COLO668 (cell line): ENCODE data around the gene RAPSN.
A peak's percentile ranks its signal among the peaks of the same experiment; 100 is the strongest.

ENCODE experiments used
- DNase-seq: peaks from one replicate; lab custom pipeline; 2025; ENCODE audit not compliant: unreplicated experiment; lab: John Stamatoyannopoulos, UW

RAPSN gene

DNA sequence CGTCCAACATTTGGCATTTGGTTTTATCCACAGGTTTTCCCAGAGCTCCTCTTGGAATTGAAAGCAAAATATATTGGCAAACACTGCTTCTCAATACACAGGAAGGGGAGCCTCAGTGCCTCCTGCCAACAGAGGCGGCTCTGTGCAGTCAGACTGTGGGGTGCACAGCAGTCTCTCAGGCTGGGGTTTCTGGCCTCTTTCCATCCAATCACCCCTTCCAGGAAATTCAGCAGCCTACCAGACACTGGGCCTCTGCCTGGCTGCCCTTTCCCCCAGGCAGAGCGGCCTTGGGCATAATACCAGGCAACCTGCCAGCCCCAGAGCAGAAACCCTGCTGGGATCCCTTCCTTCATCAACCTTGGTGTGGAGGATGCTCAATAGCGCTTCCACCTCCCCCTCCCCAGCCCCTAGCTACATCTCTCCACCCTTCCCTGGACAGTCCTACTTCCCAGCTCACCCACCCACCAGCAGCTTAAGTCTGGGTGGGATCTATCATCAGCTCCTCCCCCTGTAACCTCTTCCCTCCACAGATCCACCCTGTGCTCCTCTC, 17.8 kb upstream of the RAPSN start:
- peak; percentile 46 for DNase-seq

- no peak for DNase-seq
Observed at GRCh38 chr11:47466201-47466600, 17.3 kb upstream of the RAPSN start.

DNA sequence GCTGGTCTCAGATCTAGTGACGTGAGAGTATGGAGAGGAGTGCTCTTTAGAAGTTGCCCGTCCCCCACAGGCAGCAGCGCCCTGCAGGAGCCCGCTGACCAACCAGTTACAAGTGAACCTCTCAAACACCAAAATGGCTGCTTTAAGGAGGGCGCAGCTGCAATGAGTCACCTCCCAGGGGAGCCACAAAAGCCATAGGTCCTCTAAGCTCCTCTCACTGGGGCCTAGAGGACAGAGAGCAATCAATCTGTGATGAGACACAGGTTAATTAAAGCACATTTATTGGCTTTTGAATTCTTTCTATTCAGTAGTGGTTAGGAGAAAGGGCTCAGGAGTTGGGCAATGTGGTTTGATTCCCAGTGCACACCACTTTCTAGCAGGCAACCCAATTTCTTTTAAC, 15.5 kb upstream of the RAPSN start:
- DNase-seq, result peak; percentile 52

DNA sequence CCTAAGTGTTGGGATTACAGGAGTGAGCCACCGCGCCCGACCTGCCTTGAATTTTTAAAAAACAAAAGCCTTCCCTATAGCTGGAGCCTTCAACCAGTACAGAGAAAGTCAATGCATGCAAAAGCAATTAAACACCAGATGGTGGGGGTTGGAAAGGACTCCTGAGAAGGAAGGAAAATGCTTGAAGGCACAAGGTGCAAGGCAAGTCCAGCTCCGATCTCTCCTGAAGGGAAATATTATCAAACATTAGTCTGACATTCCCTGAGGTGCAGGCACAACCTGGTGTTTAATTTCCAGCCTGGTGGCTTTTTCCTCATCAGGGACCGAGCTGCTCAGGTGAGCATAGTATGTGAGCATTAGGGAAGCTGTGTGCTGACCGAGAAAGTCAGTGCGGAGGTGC, 12.9 kb upstream of the RAPSN start:
- DNase-seq, result no peak

- no peak for DNase-seq
Observed at GRCh38 chr11:47460571-47461235, 11.8 kb upstream of the RAPSN start.

DNA sequence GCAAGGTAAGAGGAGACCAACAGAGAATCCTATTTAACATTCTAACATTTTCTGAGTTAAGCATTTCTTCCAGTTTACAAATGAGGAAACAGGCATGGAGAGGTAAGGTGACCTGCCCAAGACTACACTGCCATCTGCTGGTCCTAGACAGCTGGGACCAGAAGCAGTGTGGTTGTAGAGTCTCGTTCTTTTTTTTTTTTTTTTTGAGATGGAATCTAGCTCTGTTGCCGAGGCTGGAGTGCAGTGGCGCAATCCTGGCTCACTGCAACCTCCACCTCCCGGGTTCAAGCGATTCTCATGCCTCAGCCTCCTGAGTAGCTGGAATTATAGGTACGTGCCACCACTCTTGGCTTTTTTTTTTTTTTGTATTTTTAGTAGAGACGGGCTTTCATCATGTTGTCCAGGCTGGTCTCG, 5.3 kb upstream of the RAPSN start:
- DNase-seq, result peak; percentile 63

- no peak for DNase-seq
Observed at GRCh38 chr11:47453365-47453764, 4.4 kb upstream of the RAPSN start.

DNA sequence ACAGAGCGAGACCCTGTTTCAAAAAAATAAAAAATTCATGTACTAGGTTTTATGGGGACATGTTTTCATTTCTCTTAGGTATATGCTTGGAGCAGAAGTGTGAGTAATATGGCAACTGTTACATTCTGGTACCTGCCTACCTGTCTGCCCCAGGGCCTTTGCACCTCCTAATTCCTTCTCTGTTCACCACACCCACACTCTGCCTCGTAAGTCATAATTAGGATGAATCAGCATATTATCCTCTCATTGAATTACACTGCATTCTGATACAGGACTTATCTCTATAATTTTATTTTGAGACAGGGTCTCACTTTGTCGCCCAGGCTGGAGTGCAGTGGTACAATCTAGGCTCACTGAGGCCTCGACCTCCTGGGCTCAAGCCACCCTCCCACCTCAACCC, 3.1 kb upstream of the RAPSN start:
- no peak for DNase-seq

GRCh38 chr11:47451436-47451835, 2.5 kb upstream of the RAPSN start:
- DNase-seq, result no peak

DNA sequence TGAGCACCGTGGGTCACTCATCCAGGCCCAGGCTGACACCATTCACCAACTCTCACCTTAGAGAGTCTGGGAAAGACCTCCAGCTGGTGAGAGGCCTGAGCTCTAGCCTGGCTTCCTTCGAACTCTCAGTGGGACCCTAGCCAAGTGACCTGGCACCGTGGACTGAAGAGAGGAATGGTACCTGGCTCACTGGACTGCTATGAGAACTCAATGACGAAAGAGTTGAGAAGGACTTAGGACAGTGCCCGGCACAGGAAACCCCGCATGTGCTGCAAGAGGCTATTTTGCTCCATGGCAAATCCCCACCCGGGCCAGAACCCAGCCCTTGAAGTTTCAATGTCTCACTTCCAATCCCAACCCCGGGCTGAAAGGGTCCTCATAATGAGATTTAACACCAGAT, 605 bp upstream of the RAPSN start:
- DNase-seq, result no peak

- DNase-seq, result no peak
Observed at GRCh38 chr11:47447906-47448305, 1.0 kb downstream of the RAPSN start.

- DNase-seq, result no peak
Observed at GRCh38 chr11:47446833-47447232, 2.1 kb downstream of the RAPSN start.

- DNase-seq, result no peak
Observed at GRCh38 chr11:47445840-47446239, 3.1 kb downstream of the RAPSN start.

DNA sequence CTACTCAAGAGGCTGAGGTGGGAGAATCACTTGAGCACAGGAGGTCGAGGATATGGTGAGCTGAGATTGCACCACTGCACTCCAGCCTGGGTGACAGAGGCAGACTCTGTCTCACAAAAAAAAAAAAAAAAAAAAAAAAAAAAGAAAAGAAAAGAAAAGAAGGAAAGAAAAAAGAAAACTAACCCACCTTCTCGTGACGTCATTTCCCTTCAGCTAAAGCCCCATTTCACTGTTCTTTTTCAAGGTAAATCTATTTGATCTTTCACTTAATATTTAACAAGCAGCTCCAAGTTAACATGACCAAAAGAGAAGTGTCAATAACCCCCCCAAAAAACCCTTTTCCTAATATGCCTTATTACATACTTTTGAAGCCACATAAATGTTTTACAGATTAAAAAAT, 5.1 kb downstream of the RAPSN start:
- no peak for DNase-seq

DNA sequence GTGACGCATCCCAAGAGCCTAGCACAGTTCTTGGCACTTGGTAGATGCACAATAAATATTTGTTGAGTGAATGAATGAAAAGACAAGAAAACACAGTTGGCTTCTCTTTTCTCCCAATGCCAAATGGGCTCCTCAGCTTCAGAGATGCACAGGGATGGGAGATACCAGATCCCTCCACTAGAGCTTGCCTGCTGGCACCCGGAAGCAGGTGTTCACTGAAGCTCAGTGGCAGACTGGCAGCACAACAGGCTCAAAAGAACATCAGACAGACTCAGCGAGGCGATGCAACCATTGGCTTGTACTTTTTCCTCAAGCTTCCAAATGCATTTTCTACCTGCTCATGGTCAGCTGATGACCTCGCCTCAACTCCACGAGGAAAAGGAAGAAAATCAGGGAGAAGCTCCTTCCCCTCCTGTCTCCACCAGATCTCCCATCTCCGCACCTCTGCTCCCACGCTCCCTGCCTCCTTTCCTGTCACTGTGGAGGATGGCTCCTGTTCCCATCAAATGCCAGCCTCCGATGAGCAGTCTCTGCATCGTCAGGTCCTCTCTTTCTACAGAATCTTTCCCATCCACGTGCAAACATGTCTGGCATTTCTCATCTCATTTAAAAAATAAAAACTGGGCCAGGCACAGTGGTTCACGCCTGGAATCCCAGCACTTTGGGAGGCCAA, 5.8 kb downstream of the RAPSN start:
- DNase-seq, result peak; percentile 58

GRCh38 chr11:47442514-47442913, 6.4 kb downstream of the RAPSN start:
- no peak for DNase-seq

DNA sequence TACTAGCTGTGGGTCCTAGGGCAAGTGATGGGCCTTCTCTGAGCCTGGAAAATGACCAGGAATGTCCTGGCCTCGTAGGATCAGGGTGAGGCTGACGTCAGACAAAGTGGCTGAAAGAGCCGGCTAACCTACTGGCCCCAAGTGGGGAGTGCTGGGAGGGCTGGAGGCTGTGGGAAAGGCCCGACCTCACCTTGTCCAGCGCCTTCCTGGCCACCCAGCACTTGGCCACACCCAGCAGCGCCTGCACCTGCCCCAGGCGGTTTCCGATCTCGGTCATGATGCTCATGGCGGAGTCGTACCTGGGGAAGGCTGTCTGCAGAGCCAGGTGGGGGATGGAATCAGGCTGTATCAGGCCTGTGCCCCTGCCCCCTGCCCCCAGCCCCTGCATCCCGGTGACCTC, 7.5 kb downstream of the RAPSN start:
- no peak for DNase-seq

DNA sequence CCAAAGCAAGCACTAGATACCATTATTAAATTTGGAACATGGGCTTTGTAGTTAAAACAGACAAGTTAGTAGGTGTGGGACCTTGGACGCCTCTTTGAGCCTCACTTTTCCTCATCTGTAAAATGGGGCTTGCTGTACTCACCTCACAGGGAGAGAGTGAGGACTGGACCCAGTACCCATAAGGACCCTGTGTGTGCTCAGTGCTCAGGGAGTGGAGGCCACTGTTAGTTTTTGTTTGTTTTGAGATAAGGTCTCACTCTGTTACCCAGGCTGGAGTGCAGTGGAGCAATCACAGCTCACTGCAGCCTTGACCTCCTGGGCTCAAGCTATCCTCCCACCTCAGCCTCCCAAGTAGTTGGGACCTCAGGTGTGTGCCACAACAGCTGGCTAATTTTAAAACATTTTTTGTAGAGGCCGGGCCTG, 8.9 kb downstream of the RAPSN start:
- no peak for DNase-seq

DNA sequence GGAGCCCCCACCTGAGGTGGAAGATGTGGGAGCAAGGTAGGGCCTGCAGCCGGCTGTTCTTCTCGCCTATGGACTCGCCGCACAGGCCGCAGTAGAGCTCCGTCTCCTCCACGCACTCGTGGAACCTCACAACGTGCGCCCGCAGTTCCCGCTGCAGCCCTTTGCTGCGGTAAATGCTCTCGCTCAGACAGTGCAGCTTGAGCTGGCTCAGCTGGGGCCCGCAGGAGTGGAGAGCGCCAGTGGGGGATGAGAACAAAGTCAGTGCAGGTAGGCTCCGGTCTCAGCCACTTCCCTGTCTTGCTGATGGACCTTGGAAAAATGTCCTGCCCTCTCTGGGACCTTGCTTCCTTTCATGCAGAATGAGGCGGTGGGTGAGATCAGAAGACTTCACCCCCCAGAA, 10.2 kb downstream of the RAPSN start:
- no peak for DNase-seq

DNA sequence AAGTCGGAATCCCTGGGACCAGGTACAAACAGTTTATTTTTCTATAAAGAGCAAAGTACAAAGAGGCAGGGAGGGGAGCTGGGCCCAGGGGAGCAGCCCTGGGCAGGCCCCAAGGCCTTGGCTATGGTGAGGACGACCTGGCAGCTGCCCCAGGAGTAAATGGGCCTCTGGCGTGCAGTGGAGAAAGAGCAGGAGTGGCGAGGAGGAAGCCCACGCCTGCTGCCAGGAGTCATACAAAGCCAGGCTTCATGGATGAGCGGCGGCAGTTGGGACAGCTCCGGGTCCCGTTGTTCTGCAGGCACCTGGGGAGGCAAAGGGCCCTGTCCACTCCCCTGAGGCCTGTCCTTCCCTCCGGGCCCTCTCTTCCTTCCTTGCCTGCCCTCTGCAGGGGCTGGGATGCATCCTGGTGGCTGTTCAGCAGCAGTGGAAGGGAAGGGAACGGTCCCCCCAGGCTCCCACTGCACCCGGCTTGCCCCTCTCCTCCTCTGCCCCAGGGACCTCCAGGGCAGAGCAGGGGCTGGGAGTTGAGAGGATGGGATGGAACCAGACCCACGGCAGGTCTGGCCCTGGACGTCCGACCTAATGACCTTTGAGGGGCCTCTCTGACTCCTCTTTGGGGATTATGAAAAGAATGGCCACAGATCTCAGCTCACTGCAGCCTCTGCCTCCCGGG, 11.1 kb downstream of the RAPSN start:
- no peak for DNase-seq

DNA sequence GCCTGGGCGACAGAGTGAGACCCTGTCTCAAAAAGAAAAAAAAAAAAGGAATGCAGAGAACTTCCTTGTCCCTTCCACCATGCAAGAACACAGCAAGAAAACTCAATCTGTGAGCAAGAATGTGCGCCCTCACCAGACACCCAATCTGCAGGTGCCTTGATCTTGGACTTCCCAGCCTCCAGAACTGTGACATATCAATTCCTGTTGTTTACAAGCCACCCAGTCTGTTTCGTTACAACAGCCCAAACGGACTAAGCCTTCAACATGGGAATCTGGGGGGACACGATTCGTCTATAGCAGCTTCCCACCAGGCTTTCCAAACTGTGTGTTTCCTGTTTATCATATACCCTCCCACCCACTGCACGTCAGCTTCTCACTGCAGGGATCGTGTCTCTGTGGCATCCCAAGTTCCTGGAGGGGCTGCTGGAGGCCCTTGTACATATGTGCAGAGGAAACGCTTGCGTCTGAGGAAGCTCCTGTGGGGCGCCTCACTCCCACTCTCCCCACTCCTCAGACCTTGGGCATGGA, 11.7 kb downstream of the RAPSN start:
- DNase-seq, result no peak

DNA sequence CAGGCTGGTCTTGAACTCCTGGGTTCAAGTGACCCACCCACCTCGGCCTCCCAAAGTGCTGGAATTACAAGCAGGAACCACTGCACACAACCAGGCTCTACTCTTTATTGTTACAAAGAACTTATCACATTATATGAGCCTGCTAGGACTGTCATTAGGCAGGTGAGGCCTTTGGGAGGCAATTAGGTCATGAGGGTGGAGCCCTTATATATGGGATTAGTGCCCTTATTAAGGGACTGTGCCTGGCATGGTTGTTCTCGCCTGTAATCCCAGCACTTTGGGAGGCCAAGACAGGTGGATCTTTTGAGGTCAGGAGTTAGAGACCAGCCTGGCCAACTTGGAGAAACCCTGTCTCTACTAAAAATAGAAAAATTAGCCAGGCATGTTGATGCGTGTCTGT, 12.2 kb downstream of the RAPSN start:
- DNase-seq, result no peak
